SK-N-MC (cell line): ENCODE data around the gene ZNF80.
"Not testable (repeated sequence)": the region's sequence is repeated elsewhere in the genome, so short reads cannot be mapped to it uniquely, and the experiment has no call there.

ENCODE experiments used
- DNase-seq: peaks from one replicate; pipeline ENCODE4 v3.0.0-alpha.2; 2011; ENCODE audit warnings: low read depth, low spot score
- H3K27ac ChIP-seq: fragments of 200-600 bp; sonication (generic); 2 replicates; pipeline ENCODE4 v1.5.1; 2016; ENCODE audit warnings: mixed run types
- H3K36me3 ChIP-seq: fragments of 200-600 bp; sonication (generic); 2 replicates; pipeline ENCODE4 v1.6.1; 2017; ENCODE audit warnings: antibody characterized with exemption, low read length, mixed read lengths; ENCODE audit not compliant: insufficient read depth
- H3K4me3 ChIP-seq: fragments of 200-600 bp; sonication (generic); 2 replicates; pipeline ENCODE4 v1.5.1; 2016
- H3K9ac ChIP-seq: fragments of 200-600 bp; sonication (generic); 2 replicates; pipeline ENCODE4 v1.8.0; 2017; ENCODE audit warnings: mixed run types, mixed read lengths; ENCODE audit not compliant: insufficient read length
- H3K9me3 ChIP-seq: fragments of 200-600 bp; sonication (generic); 2 replicates; pipeline ENCODE4 v1.6.1; 2017; ENCODE audit warnings: low read depth, mild to moderate bottlenecking, antibody characterized with exemption, low read length, moderate library complexity, mixed read lengths
- EZH2 ChIP-seq: fragments of 200-600 bp; sonication (generic); IDR thresholded peaks from one replicate; pipeline ENCODE4 v1.6.1; 2017; ENCODE audit warnings: antibody characterized with exemption
- FOXP2 ChIP-seq: optimal IDR thresholded peaks from 2 replicates; pipeline ENCODE3; 2011; ENCODE audit warnings: mild to moderate bottlenecking, moderate library complexity; ENCODE audit not compliant: insufficient read depth; ENCODE audit errors: extremely low read length, control extremely low read depth
- POLR2AphosphoS5 ChIP-seq: IDR thresholded peaks from 2 replicates; pipeline ENCODE4 v1.6.1; 2012; ENCODE audit warnings: mild to moderate bottlenecking, low read depth, low read length, borderline replicate concordance

Gene ZNF80

GRCh38 chr3:114253505-114253904, 16.1 kb upstream of the ZNF80 start:
- H3K27ac ChIP-seq = no peak overlapping the region
- no peak for TF ChIP-seq POLR2AphosphoS5
- TF ChIP-seq FOXP2 = no peak
- TF ChIP-seq EZH2 = no peak
- no peaks in the 10 kb centered on the region for H3K9me3 ChIP-seq
- DNase-seq = no peak
- no peak overlapping the region for H3K9ac ChIP-seq
- no peaks in the 10 kb centered on the region for H3K36me3 ChIP-seq
- H3K4me3 ChIP-seq = no peak overlapping the region

DNA sequence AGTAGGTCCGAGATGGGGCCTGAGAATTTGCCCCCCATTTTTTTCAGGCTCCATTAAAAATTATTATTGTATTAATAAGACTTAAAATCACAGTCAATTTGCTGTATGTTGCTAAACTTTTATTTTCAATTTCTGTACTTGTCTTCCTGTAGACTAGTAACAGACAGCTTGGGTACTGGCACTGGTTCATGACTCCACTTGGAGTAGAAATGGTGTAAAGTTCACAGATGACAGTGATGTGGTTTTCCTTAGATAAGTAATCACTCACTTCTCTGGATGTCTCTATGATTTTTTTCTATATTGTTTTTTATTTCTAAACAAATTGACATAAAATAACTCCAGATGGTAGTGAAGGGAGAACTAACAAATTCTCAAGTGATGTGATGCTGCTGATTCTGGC, 15.6 kb upstream of the ZNF80 start:
- H3K4me3 ChIP-seq = no peak overlapping the region
- H3K9me3 ChIP-seq = no peaks in the 10 kb centered on the region
- TF ChIP-seq FOXP2 = no peak
- no peak for TF ChIP-seq EZH2
- TF ChIP-seq POLR2AphosphoS5 = no peak
- no peak for DNase-seq
- H3K36me3 ChIP-seq = no peaks in the 10 kb centered on the region
- H3K27ac ChIP-seq = no peak overlapping the region
- no peak overlapping the region for H3K9ac ChIP-seq

GRCh38 chr3:114242947-114243346, 5.6 kb upstream of the ZNF80 start:
- no peak overlapping the region for H3K9ac ChIP-seq
- TF ChIP-seq EZH2 (no peak), FOXP2 (no peak), POLR2AphosphoS5 (no peak)
- H3K9me3 ChIP-seq = no peaks in the 10 kb centered on the region
- H3K36me3 ChIP-seq = no peaks in the 10 kb centered on the region
- H3K27ac ChIP-seq = no peak overlapping the region
- no peak overlapping the region for H3K4me3 ChIP-seq
- DNase-seq = no peak

GRCh38 chr3:114241262-114241661, 3.9 kb upstream of the ZNF80 start:
- no peaks in the 10 kb centered on the region for H3K36me3 ChIP-seq
- no peak overlapping the region for H3K27ac ChIP-seq
- no peak for TF ChIP-seq EZH2
- TF ChIP-seq FOXP2 = no peak
- TF ChIP-seq POLR2AphosphoS5 = no peak
- no peaks in the 10 kb centered on the region for H3K9me3 ChIP-seq
- H3K9ac ChIP-seq = no peak overlapping the region
- no peak overlapping the region for H3K4me3 ChIP-seq
- no peak for DNase-seq

DNA sequence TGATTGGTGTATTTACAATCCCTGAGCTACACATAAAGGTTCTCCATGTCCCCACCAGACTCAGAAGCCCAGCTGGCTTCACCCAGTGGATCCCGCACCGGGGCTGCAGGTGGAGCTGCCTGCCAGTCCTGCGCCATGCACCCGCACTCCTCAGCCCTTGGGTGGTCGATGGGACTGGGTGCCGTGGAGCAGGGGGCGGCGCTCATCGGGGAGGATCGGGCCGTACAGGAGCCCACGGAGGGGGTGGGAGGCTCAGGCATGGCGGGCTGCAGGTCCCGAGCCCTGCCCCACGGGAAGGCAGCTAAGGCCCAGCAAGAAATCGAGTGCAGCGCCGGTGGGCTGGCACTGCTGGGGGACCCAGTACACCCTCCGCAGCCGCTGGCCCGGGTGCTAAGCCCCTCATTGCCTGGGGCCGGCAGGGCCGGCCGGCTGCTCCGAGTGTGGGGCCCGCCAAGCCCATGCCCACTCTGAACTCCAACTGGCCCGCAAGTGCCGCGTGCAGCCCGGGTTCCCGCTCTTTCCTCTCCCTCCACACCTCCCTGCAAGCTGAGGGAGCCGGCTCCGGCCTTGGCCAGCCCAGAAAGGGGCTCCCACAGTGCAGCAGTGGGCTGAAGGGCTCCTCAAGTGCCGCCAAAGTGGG, 888 bp upstream of the ZNF80 start:
- not testable (repeated sequence) for H3K9ac ChIP-seq, H3K9me3 ChIP-seq, H3K27ac ChIP-seq, DNase-seq, H3K36me3 ChIP-seq, H3K4me3 ChIP-seq

- Histone ChIP-seq H3K36me3 (no peaks in the 10 kb centered on the region), H3K9ac (no peak overlapping the region), H3K27ac (no peak overlapping the region), H3K9me3 (no peaks in the 10 kb centered on the region), H3K4me3 (no peak overlapping the region)
- DNase-seq = no peak
- no peak for TF ChIP-seq FOXP2
- no peak for TF ChIP-seq POLR2AphosphoS5
- no peak for TF ChIP-seq EZH2
Measured at GRCh38 chr3:114235431-114235830, 1.9 kb downstream of the ZNF80 start.

DNA sequence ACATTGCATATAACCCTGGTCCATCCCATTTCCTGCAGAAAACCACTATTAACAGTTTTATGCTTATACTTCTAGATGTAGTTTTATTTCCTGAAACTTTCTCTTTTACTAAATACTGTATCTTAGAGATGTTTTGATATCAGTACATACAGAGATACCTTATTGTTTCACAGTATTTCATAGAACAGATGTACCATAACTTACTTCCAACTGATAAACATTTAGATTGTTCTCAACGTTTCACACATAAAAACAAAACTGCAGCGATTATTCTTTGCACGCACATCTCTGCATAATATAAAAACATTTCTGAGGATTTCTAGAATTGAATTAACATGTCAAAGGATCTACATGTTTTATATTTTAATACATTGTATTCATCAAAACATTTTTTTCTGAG, 2.6 kb downstream of the ZNF80 start:
- Histone ChIP-seq H3K36me3 (no peaks in the 10 kb centered on the region), H3K9ac (no peak overlapping the region), H3K27ac (no peak overlapping the region), H3K9me3 (no peaks in the 10 kb centered on the region), H3K4me3 (no peak overlapping the region)
- DNase-seq = no peak
- TF ChIP-seq EZH2 (no peak), FOXP2 (no peak), POLR2AphosphoS5 (no peak)

- TF ChIP-seq EZH2 (no peak), POLR2AphosphoS5 (no peak), FOXP2 (no peak)
- no peak overlapping the region for H3K4me3 ChIP-seq
- H3K9ac ChIP-seq = no peak overlapping the region
- no peak overlapping the region for H3K27ac ChIP-seq
- no peaks in the 10 kb centered on the region for H3K36me3 ChIP-seq
- H3K9me3 ChIP-seq = no peaks in the 10 kb centered on the region
- DNase-seq = no peak
Measured at GRCh38 chr3:114231616-114232015, 5.8 kb downstream of the ZNF80 start.

DNA sequence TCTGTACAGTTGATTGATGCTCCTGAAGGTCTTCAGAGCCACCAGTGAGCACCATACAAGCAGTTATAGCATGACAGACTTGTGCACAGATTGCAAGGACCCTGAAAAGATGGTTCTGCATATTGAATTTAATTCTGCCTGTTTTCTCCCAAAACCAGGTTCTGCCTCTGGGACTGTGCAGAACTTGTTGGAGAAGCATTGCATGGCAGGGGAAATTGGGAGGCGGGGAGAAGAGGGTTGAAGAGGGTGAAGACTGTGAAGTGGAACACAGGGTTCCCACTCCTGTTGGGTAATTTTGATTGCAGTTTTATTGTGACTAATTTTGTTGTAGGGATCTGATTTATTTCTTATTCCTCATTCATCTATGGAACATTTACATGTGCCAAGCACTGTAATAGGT, 10.3 kb downstream of the ZNF80 start:
- H3K4me3 ChIP-seq = no peak overlapping the region
- TF ChIP-seq FOXP2 (no peak), EZH2 (no peak), POLR2AphosphoS5 (no peak)
- H3K9ac ChIP-seq = no peak overlapping the region
- H3K27ac ChIP-seq = no peak overlapping the region
- H3K36me3 ChIP-seq = no peaks in the 10 kb centered on the region
- DNase-seq = no peak
- H3K9me3 ChIP-seq = no peaks in the 10 kb centered on the region
